Anterior cingulate cortex (tissue), 58 donors: ENCODE measurements around the gene BTBD9.
A peak's percentile ranks its signal among the peaks of the same experiment; 100 is the strongest.

Experiments used
- DNase-seq, 58 donors: peaks; one replicate each; lab custom pipeline; 2025; lab: John Stamatoyannopoulos, UW

The BTBD9 gene

GRCh38 chr6:38221251-38221650, 418.5 kb downstream of the BTBD9 start:
- DNase-seq = no peak

GRCh38 chr6:38220069-38220723, 419.5 kb downstream of the BTBD9 start:
- peak in 28 of 58 donors; percentile 13 to 87 (median 40) for DNase-seq

GRCh38 chr6:38218235-38218634, 421.5 kb downstream of the BTBD9 start:
- no peak for DNase-seq

- DNase-seq = no peak
Observed at GRCh38 chr6:38216451-38216850, 423.3 kb downstream of the BTBD9 start.

GRCh38 chr6:38215651-38216311, 423.9 kb downstream of the BTBD9 start:
- no peak for DNase-seq

GRCh38 chr6:38215225-38215624, 424.5 kb downstream of the BTBD9 start:
- peak in 6 of 58 donors; percentile 13 to 38 (median 26) for DNase-seq

- DNase-seq = peak in 7 of 58 donors; percentile 11 to 37 (median 23)
Observed at GRCh38 chr6:38214159-38214558, 425.6 kb downstream of the BTBD9 start.

GRCh38 chr6:38213251-38213658, 426.5 kb downstream of the BTBD9 start:
- DNase-seq = no peak

- DNase-seq = peak in 34 of 58 donors; percentile 15 to 80 (median 45)
Observed at GRCh38 chr6:38212579-38212978, 427.1 kb downstream of the BTBD9 start.

GRCh38 chr6:38212116-38212515, 427.6 kb downstream of the BTBD9 start:
- DNase-seq = no peak

GRCh38 chr6:38209371-38210260, 430.1 kb downstream of the BTBD9 start:
- no peak for DNase-seq

GRCh38 chr6:38208028-38208427, 431.7 kb downstream of the BTBD9 start:
- no peak for DNase-seq

GRCh38 chr6:38207375-38207774, 432.4 kb downstream of the BTBD9 start:
- no peak for DNase-seq

GRCh38 chr6:38198219-38198618, 441.5 kb downstream of the BTBD9 start:
- no peak for DNase-seq

GRCh38 chr6:38195113-38195635, 444.6 kb downstream of the BTBD9 start:
- DNase-seq = no peak

- DNase-seq = no peak
Observed at GRCh38 chr6:38194589-38194988, 445.1 kb downstream of the BTBD9 start.

- DNase-seq = no peak
Observed at GRCh38 chr6:38194282-38194572, 445.5 kb downstream of the BTBD9 start.

- DNase-seq = no peak
Observed at GRCh38 chr6:38193481-38194281, 446.0 kb downstream of the BTBD9 start.

- no peak for DNase-seq
Observed at GRCh38 chr6:38193051-38193450, 446.7 kb downstream of the BTBD9 start.

GRCh38 chr6:38192487-38192886, 447.2 kb downstream of the BTBD9 start:
- no peak for DNase-seq
